ENCODE measurements around the gene EPHX1.

The EPHX1 gene

DNA sequence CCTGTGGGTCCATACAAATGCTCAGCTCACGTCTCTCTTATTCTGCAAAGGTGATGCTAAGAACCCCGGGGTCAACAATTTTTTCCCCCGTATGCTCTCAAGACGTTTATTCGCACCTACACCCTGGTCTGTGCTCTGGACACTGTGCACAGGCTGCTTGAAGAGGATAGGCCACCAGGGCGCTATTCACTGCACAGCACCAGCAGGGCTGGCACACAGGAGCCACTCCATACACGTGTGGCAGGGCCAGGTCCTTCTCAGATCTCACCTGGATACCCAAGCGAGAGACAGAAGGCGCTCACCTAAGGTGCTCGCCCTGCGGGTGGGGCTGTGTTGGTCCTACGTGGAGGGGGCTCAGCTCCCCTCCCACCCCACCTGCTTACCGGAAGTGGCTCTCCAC lies 55.6 kb downstream of the EPHX1 start:
- TF ChIP-seq, protein P1, sequence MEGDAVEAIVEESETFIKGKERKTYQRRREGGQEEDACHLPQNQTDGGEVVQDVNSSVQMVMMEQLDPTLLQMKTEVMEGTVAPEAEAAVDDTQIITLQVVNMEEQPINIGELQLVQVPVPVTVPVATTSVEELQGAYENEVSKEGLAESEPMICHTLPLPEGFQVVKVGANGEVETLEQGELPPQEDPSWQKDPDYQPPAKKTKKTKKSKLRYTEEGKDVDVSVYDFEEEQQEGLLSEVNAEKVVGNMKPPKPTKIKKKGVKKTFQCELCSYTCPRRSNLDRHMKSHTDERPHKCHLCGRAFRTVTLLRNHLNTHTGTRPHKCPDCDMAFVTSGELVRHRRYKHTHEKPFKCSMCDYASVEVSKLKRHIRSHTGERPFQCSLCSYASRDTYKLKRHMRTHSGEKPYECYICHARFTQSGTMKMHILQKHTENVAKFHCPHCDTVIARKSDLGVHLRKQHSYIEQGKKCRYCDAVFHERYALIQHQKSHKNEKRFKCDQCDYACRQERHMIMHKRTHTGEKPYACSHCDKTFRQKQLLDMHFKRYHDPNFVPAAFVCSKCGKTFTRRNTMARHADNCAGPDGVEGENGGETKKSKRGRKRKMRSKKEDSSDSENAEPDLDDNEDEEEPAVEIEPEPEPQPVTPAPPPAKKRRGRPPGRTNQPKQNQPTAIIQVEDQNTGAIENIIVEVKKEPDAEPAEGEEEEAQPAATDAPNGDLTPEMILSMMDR (IDR thresholded peaks at IDR 0.05), result no peak

DNA sequence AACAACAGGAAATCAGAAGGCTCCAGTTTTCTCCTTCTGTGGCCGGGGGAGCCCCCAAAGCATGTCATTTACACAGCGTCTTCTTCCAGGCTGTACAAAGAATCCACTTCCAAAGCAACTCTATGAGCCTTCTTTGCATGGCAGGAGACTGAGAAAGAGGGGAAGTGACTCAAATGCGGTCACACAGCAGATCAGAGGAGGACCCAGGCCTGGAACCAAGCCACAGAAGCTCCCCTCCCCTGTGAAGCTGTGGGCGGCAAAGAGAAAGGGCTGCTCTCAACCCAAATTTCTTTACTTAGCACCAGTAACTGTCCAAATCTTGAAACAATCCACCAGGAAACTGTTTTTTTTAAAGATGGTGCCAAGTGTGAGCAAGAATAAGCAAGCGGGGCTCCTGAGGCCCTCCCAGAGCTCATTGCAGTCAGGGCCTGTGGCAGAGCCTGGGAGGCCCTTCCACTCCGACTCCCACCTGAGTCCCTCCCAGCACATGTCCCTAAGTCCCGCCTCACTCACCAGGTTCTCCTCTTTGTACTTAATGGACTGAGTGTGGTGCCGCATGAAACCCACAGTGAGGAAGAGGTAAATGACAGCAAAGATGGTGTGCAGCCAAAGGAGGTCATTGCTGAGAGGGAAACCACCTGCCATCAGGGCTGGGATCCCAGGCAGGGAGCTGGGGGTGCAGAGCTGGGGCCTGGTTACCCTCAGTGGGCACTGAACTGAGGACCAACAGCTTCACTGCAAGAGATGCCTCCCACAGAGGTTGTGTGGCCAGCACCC lies 56.3 kb downstream of the EPHX1 start:
- TF ChIP-seq, protein P1 (IDR thresholded peaks at IDR 0.05), result no peak

DNA sequence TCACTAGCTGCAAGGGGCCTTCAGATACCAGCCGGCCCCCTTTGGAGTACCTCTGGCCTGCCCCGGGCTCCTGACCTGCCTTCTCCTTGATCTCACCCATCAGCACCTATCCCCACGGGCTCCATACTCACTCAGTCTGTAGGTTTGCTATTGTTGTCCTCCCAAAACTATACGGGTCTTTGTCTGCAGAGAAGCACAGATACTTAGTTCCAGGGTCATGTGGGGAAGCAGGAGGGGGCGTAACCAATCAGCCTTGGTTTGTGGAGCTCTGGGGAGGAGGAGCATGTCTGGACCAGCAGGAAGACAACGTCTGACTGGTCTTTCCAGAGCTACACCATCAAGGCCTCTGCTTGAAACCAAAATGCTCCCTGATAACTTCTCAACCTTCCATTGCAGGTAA lies 57.1 kb downstream of the EPHX1 start:
- TF ChIP-seq, protein P1 (IDR thresholded peaks at IDR 0.05), result no peak

DNA sequence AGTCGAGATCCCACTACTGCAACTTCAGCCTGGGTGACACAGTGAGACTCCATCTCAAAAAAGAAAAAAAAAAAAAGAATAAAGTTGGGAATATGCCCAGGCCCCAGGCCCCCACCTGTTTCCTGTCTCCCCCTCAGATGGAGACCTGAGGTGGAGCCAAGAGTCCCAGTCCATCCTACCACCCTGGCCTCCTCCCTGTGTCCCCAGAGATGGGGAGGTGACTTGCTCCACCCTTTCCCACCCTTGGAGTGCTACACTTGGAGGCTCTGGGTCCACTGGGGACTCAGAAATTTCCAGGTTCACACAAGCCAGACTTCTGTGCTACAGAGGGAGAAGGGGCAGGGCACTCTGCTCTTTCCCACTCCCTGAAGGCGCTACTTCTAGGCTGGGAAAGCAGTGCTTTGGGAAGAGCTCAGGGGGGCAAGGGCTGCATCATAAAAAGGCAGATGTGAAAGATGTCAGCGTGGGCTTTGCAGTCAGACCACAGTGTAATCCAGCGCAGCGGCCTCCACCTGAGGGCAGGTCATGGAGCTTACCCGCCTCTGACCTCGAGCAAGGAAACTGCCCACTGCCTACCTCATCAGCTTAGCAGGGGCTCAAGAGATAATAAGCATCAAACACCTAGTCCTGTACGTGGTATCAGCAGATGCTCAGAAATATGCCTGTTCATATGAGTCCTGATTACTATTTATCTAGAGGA lies 58.9 kb downstream of the EPHX1 start:
- TF ChIP-seq, protein P1 (IDR thresholded peaks at IDR 0.05), result no peak

DNA sequence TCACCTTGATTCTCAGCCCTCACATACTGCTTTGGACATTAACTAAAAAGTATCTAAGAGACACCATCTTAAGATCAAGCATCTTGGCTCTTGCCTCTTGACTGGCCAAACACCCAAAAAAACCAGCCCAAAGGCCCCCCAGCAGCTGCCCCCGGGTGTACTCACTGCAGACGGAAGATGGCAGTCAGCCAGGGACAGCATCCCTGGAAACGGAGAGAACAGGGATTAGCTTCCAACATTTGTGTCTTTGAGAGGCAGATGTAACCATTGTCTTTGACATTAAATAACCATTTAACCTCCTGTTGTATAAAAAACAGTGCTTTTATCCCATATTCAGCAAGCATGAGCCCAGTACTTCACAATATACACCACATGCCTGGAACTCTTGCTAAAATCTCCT lies 61.0 kb downstream of the EPHX1 start:
- TF ChIP-seq, protein P1 (IDR thresholded peaks at IDR 0.05), result no peak

DNA sequence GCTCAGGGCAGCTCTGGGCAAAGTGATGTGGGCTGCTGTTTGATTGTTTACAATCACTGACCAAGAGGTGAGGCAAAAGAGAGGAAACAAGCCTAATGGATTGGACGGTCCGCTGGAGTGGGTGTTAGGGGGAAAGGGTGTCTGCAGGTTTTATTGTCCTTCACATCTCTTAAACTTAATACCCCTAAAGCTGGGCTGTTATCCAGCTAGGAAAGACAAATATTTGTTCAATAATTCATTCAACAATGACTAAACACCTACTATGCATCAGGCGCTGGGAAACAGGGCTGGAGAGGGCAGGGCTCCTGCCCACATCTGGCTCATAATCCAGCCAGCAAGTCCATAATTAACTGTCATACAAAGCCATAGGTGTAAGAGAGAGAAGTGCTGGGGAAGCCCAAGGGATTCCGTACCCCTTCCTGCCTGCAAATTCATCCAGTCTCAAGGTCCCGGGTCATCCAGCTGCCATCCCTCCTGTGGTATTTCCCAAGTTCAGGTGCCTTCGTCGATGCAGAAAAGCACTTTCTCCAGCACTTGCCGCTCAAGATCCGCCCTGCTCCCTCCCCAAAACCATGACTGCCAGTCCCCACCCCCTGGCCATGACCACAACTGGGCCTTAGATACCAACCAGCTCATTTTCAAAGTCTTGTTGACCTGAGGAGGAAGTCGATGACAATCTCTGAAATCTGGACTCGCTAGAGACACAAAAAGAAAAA lies 61.6 kb downstream of the EPHX1 start:
- TF ChIP-seq, protein P1 (IDR thresholded peaks at IDR 0.05), result no peak

DNA sequence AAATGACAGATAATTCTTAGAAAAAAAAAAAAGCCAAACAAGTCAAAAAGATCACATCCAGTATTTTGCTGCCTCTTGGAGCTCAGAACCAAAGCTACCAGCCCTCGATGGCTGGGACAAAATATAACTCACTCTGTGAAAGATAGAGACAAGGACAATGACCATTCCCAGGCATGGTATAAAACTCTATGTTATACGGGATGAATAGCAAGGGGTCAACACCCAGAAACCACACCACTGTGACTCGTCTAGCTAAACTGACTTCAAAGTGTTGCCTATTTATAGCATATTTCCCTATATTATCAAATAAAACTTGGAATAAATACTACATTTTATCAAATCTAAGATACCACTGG lies 62.1 kb downstream of the EPHX1 start:
- TF ChIP-seq, protein P1 (IDR thresholded peaks at IDR 0.05), result no peak

Data from LNCAP (cell line).